Measurements from ENCODE around the gene MAD1L1.

Gene MAD1L1

GRCh38 chr7:2223321-2223720 lies 9.4 kb downstream of the MAD1L1 start:
- Histone ChIP-seq H3K18ac (ENCODE audit: low read length) (no peak overlapping the region), H3K23ac (ENCODE audit: low read length) (no peak overlapping the region), H4K12ac (ENCODE audit: low read depth, low read length) (no peak overlapping the region), H3K27ac (ENCODE audit: low read depth, low read length) (no peak overlapping the region), H2BK12ac (ENCODE audit: low read length) (no peak overlapping the region), H3K4ac (ENCODE audit: low read depth, low read length) (no peak overlapping the region), H2AK5ac (ENCODE audit: low read length) (no peak overlapping the region), H3K14ac (ENCODE audit: low read length) (no peak overlapping the region), H4K8ac (ENCODE audit: low read depth, low read length) (no peak overlapping the region), H3K27me3 (ENCODE audit: insufficient read depth, low read length) (no peaks in the 10 kb centered on the region), H2BK120ac (ENCODE audit: insufficient read depth, low read length, poor library complexity) (no peak overlapping the region), H3K36me3 (ENCODE audit: control insufficient read depth in 1 of 2, insufficient read depth in 2 of 2, low read length in 2 of 2) (peaks cover 79 to 84% of the 10 kb centered on the region in 2 experiments), H3K9me3 (ENCODE audit: insufficient read depth, low read depth, low read length) (peaks cover 1% of the 10 kb centered on the region), H2BK5ac (ENCODE audit: low read depth, low read length, poor library complexity) (no peak overlapping the region), H2AFZ (ENCODE audit: insufficient read depth, low read length, poor library complexity) (no peak overlapping the region), H3K4me3 (ENCODE audit: low read depth, low read length) (no peak overlapping the region), H3K4me2 (ENCODE audit: low read length) (no peak overlapping the region), H3K79me2 (ENCODE audit: control insufficient read depth, insufficient read depth, low read length, poor library complexity) (no peaks in the 10 kb centered on the region), H3K4me1 (ENCODE audit: control insufficient read depth in 1 of 2, insufficient read depth in 2 of 2, low read length in 2 of 2) (no peaks in the 10 kb centered on the region), H4K91ac (ENCODE audit: low read depth, low read length) (no peak overlapping the region), H3K79me1 (ENCODE audit: low read length) (no peaks in the 10 kb centered on the region), H3K9ac (ENCODE audit: low read length) (no peak overlapping the region)
- no peak for DNase-seq
- no CpG with 5 or more reads among the region's 17 CpGs for WGBS (ENCODE audit: extremely low coverage, insufficient coverage, insufficient read length)

GRCh38 chr7:2222516-2222915 lies 10.2 kb downstream of the MAD1L1 start:
- Histone ChIP-seq H2AK5ac (ENCODE audit: low read length) (no peak overlapping the region), H3K4ac (ENCODE audit: low read depth, low read length) (no peak overlapping the region), H2BK120ac (ENCODE audit: insufficient read depth, low read length, poor library complexity) (no peak overlapping the region), H3K9me3 (ENCODE audit: insufficient read depth, low read depth, low read length) (peaks cover 1% of the 10 kb centered on the region), H3K79me2 (ENCODE audit: control insufficient read depth, insufficient read depth, low read length, poor library complexity) (no peaks in the 10 kb centered on the region), H3K27me3 (ENCODE audit: insufficient read depth, low read length) (no peaks in the 10 kb centered on the region), H3K4me1 (ENCODE audit: control insufficient read depth in 1 of 2, insufficient read depth in 2 of 2, low read length in 2 of 2) (no peaks in the 10 kb centered on the region), H3K23ac (ENCODE audit: low read length) (no peak overlapping the region), H4K8ac (ENCODE audit: low read depth, low read length) (no peak overlapping the region), H2AFZ (ENCODE audit: insufficient read depth, low read length, poor library complexity) (no peak overlapping the region), H3K18ac (ENCODE audit: low read length) (no peak overlapping the region), H4K91ac (ENCODE audit: low read depth, low read length) (no peak overlapping the region), H2BK5ac (ENCODE audit: low read depth, low read length, poor library complexity) (no peak overlapping the region), H3K27ac (ENCODE audit: low read depth, low read length) (no peak overlapping the region), H3K4me2 (ENCODE audit: low read length) (no peak overlapping the region), H3K14ac (ENCODE audit: low read length) (no peak overlapping the region), H4K12ac (ENCODE audit: low read depth, low read length) (no peak overlapping the region), H3K79me1 (ENCODE audit: low read length) (no peaks in the 10 kb centered on the region), H2BK12ac (ENCODE audit: low read length) (no peak overlapping the region), H3K9ac (ENCODE audit: low read length) (no peak overlapping the region), H3K36me3 (ENCODE audit: control insufficient read depth in 1 of 2, insufficient read depth in 2 of 2, low read length in 2 of 2) (peaks cover 79 to 84% of the 10 kb centered on the region in 2 experiments), H3K4me3 (ENCODE audit: low read depth, low read length) (peak overlapping the region; percentile 15)
- no peak for DNase-seq
- no CpG with 5 or more reads among the region's 22 CpGs for WGBS (ENCODE audit: extremely low coverage, insufficient coverage, insufficient read length)

GRCh38 chr7:2220954-2221353 lies 11.8 kb downstream of the MAD1L1 start:
- no peak overlapping the region for H2BK12ac ChIP-seq (ENCODE audit: low read length)
- H3K14ac ChIP-seq (ENCODE audit: low read length) = no peak overlapping the region
- H3K79me2 ChIP-seq (ENCODE audit: control insufficient read depth, insufficient read depth, low read length, poor library complexity) = no peaks in the 10 kb centered on the region
- H3K9me3 ChIP-seq (ENCODE audit: insufficient read depth, low read depth, low read length) = peaks cover 1% of the 10 kb centered on the region
- H4K12ac ChIP-seq (ENCODE audit: low read depth, low read length) = no peak overlapping the region
- H3K23ac ChIP-seq (ENCODE audit: low read length) = no peak overlapping the region
- no peaks in the 10 kb centered on the region for H3K27me3 ChIP-seq (ENCODE audit: insufficient read depth, low read length)
- WGBS (ENCODE audit: extremely low coverage, insufficient coverage, insufficient read length) = no CpG with 5 or more reads among the region's 17 CpGs
- H3K4ac ChIP-seq (ENCODE audit: low read depth, low read length) = no peak overlapping the region
- H3K79me1 ChIP-seq (ENCODE audit: low read length) = no peaks in the 10 kb centered on the region
- H3K4me2 ChIP-seq (ENCODE audit: low read length) = no peak overlapping the region
- H3K27ac ChIP-seq (ENCODE audit: low read depth, low read length) = no peak overlapping the region
- peaks cover 81 to 85% of the 10 kb centered on the region in 2 experiments for H3K36me3 ChIP-seq (ENCODE audit: control insufficient read depth in 1 of 2, insufficient read depth in 2 of 2, low read length in 2 of 2)
- DNase-seq = no peak
- H3K9ac ChIP-seq (ENCODE audit: low read length) = no peak overlapping the region
- no peak overlapping the region for H2AK5ac ChIP-seq (ENCODE audit: low read length)
- H2BK5ac ChIP-seq (ENCODE audit: low read depth, low read length, poor library complexity) = no peak overlapping the region
- H3K4me3 ChIP-seq (ENCODE audit: low read depth, low read length) = no peak overlapping the region
- no peak overlapping the region for H4K8ac ChIP-seq (ENCODE audit: low read depth, low read length)
- H2AFZ ChIP-seq (ENCODE audit: insufficient read depth, low read length, poor library complexity) = no peak overlapping the region
- H2BK120ac ChIP-seq (ENCODE audit: insufficient read depth, low read length, poor library complexity) = no peak overlapping the region
- no peaks in the 10 kb centered on the region for H3K4me1 ChIP-seq (ENCODE audit: control insufficient read depth in 1 of 2, insufficient read depth in 2 of 2, low read length in 2 of 2)
- no peak overlapping the region for H4K91ac ChIP-seq (ENCODE audit: low read depth, low read length)
- no peak overlapping the region for H3K18ac ChIP-seq (ENCODE audit: low read length)

GRCh38 chr7:2220506-2220905 lies 12.2 kb downstream of the MAD1L1 start:
- no peak overlapping the region for H3K4ac ChIP-seq (ENCODE audit: low read depth, low read length)
- H3K27ac ChIP-seq (ENCODE audit: low read depth, low read length) = no peak overlapping the region
- no peaks in the 10 kb centered on the region for H3K27me3 ChIP-seq (ENCODE audit: insufficient read depth, low read length)
- no peak overlapping the region for H3K14ac ChIP-seq (ENCODE audit: low read length)
- H2BK120ac ChIP-seq (ENCODE audit: insufficient read depth, low read length, poor library complexity) = no peak overlapping the region
- no peak overlapping the region for H3K4me3 ChIP-seq (ENCODE audit: low read depth, low read length)
- no peak overlapping the region for H2AK5ac ChIP-seq (ENCODE audit: low read length)
- no peak overlapping the region for H4K12ac ChIP-seq (ENCODE audit: low read depth, low read length)
- no peak overlapping the region for H4K8ac ChIP-seq (ENCODE audit: low read depth, low read length)
- DNase-seq = no peak
- no peak overlapping the region for H2BK5ac ChIP-seq (ENCODE audit: low read depth, low read length, poor library complexity)
- H3K79me2 ChIP-seq (ENCODE audit: control insufficient read depth, insufficient read depth, low read length, poor library complexity) = no peaks in the 10 kb centered on the region
- no peaks in the 10 kb centered on the region for H3K4me1 ChIP-seq (ENCODE audit: control insufficient read depth in 1 of 2, insufficient read depth in 2 of 2, low read length in 2 of 2)
- peaks cover 81 to 85% of the 10 kb centered on the region in 2 experiments for H3K36me3 ChIP-seq (ENCODE audit: control insufficient read depth in 1 of 2, insufficient read depth in 2 of 2, low read length in 2 of 2)
- H3K9me3 ChIP-seq (ENCODE audit: insufficient read depth, low read depth, low read length) = peaks cover 3% of the 10 kb centered on the region
- no peak overlapping the region for H2AFZ ChIP-seq (ENCODE audit: insufficient read depth, low read length, poor library complexity)
- H4K91ac ChIP-seq (ENCODE audit: low read depth, low read length) = no peak overlapping the region
- no peaks in the 10 kb centered on the region for H3K79me1 ChIP-seq (ENCODE audit: low read length)
- no peak overlapping the region for H3K4me2 ChIP-seq (ENCODE audit: low read length)
- H3K23ac ChIP-seq (ENCODE audit: low read length) = no peak overlapping the region
- WGBS (ENCODE audit: extremely low coverage, insufficient coverage, insufficient read length) = no CpG with 5 or more reads among the region's 16 CpGs
- no peak overlapping the region for H3K18ac ChIP-seq (ENCODE audit: low read length)
- H2BK12ac ChIP-seq (ENCODE audit: low read length) = no peak overlapping the region
- H3K9ac ChIP-seq (ENCODE audit: low read length) = no peak overlapping the region

Measured in trophoblast cell (in vitro differentiated cells and primary cell).